NCI-H2029 treated with DMSO at 0.1 percent for 48 hours (cell line): ENCODE data around the gene WDPCP.
"Not testable (repeated sequence)": the region's sequence is repeated elsewhere in the genome, so short reads cannot be mapped to it uniquely, and the experiment has no call there.

Source experiments
- DNase-seq: peaks from one replicate; lab custom pipeline; 2025; lab: John Stamatoyannopoulos, UW

Gene WDPCP

GRCh38 chr2:63118821-63119220 lies 469.5 kb downstream of the WDPCP start:
- no peak for DNase-seq

GRCh38 chr2:63104482-63104881 lies 483.8 kb downstream of the WDPCP start:
- no peak for DNase-seq

DNA sequence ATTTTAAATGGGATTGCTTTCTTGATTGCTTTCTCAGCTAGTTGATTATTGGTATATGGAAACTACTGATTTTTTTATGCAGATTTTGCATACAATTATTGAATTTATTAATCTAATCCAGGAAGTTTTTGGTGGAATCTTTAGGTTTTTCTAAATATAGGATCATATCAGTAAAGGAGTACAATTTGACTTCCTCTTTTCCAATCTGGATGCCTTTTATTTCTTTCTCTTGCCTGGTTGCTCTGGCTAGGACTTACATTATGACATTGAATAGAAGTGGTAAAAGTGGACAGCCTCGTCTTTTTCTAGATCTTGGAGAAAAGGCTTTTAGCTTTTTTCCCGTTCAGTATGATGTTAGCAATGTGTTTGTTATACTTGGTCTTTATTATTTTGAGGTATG lies 486.3 kb downstream of the WDPCP start:
- no peak for DNase-seq

GRCh38 chr2:63099032-63099431 lies 489.2 kb downstream of the WDPCP start:
- no peak for DNase-seq

GRCh38 chr2:63096491-63096890 lies 491.8 kb downstream of the WDPCP start:
- DNase-seq, result no peak

- DNase-seq, result no peak
Measured at GRCh38 chr2:63093502-63093901, 494.8 kb downstream of the WDPCP start.

- no peak for DNase-seq
Measured at GRCh38 chr2:63092857-63093256, 495.4 kb downstream of the WDPCP start.

DNA sequence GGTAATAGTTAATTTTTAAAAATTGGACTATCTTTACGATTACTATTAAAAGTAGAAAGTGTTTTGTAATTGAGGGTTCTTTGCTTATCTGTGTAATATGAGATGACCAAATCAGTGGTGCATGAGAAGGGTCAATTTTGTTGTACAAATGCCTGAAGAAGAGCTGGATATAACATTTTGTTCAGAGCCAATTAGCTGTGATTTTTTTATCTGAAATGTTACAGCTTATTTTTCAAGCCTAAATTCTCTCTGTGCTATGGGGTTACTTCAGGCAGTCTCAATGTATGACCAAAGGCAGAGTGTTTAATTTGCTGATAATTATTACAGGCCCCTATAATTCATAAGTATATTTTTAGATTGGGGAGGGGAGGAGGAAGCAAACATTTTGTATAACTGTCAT lies 495.9 kb downstream of the WDPCP start:
- no peak for DNase-seq

GRCh38 chr2:63086687-63087086 lies 501.6 kb downstream of the WDPCP start:
- DNase-seq, result no peak

DNA sequence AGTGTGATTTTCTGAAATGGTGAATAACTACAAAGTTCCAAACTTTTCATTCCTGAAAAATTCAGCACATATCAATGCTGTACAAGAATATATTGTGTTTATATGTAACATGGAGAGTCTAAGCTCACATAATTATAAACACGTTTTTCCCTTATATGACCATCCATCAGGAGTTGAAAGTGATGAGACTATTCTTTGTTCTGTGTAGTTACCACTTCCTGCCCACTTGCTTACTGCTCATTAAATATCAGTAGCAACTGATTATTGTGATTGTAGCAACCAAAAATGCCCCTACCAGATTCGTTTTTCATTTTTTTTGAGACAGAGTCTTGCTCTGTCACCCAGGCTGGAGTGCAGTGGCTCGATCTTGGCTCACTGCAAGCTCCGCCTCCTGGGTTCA lies 506.9 kb downstream of the WDPCP start:
- no peak for DNase-seq

DNA sequence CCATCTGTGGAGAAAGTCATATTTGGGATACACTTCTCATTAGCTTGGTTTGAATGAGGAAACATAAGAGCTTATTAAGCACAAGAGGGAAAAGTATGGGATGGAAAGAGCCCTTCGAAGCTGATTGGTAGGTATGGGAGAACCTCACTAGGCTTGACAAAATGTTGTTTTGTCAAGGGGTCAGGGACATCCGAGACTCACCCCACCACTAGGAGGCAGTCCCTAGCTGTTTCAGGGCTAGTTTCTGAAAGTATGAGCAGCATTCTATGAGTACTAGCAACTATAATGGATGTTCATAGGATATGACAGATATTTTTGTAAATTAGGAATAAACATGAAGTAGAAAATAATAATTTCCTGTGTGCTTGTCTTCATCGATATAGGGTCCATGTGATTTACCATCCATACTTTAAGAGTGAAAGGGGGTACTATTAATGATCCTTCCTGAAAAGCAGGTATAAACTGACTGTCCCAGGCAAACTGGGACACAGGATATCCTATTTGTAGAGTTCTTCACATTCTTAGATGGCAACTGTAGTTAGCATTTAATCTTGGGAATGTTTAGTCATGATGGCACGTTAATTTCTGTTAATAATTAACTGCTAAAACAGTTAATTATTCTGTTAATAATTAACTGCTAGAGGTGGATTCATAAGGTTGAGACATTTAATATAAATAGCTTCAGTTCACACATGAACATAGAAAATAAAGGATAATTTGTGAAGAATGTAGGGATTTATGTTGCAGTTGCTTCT lies 509.2 kb downstream of the WDPCP start:
- DNase-seq, result no peak

DNA sequence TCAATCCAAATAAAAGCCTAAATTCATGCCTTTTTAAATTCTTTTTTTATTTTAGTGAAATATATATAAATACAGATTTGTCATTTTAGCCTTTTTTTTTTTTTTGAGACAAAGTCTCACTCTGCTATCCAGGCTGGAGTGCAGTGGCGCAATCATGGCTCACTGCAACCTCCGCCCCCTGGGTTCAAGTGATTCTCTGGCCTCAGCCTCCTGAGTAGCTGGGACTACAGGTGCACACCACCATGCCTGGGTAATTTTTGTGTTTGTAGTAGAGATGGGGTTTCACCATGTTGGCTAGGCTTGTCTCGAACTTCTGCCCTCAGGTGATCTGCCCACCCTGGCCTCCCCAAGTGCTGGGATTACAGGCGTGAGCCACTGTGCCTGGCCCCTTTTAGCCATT lies 513.9 kb downstream of the WDPCP start:
- not testable (repeated sequence) for DNase-seq

- DNase-seq, result no peak
Measured at GRCh38 chr2:63073994-63074393, 514.3 kb downstream of the WDPCP start.

- no peak for DNase-seq
Measured at GRCh38 chr2:63071664-63072063, 516.6 kb downstream of the WDPCP start.
